SK-N-SH treated with all-trans-retinoic acid at 6 μM for 48 hours (cell line): ENCODE results near the gene C12orf42.

Experiments
- ATAC-seq: fragments of 200-7000 bp; cut with Tn5 transposase; 3 replicates; pipeline ENCODE4 v1.9.1; 2020; ENCODE audit warnings: mild to moderate bottlenecking, moderate library complexity
- ARNTL ChIP-seq: fragments of 450-650 bp; formaldehyde crosslinking; IDR thresholded peaks from 2 replicates; pipeline ENCODE4 v1.5.0; 2020; ENCODE audit warnings: low read depth, mild to moderate bottlenecking, moderate library complexity, borderline replicate concordance
- BACH2 ChIP-seq: fragments of 250-450 bp; sonication (Bioruptor Pico); IDR thresholded peaks from 2 replicates; pipeline ENCODE4 v1.9.0; 2021; ENCODE audit warnings: mild to moderate bottlenecking, borderline replicate concordance
- CSDC2 ChIP-seq: fragments of 250-450 bp; sonication (Bioruptor Pico); IDR thresholded peaks from 2 replicates; pipeline ENCODE4 v1.5.0; 2020; ENCODE audit warnings: mild to moderate bottlenecking, moderate library complexity
- ESRRG ChIP-seq: fragments of 250-450 bp; sonication (Bioruptor Pico); IDR thresholded peaks from 2 replicates; pipeline ENCODE4 v1.6.1; 2021; ENCODE audit warnings: mild to moderate bottlenecking
- GLIS3 ChIP-seq: fragments of 250-450 bp; sonication (Bioruptor Pico); IDR thresholded peaks from 2 replicates; pipeline ENCODE4 v1.5.0; 2020; ENCODE audit warnings: mild to moderate bottlenecking, moderate library complexity
- ISL1 ChIP-seq: fragments of 250-450 bp; sonication (Bioruptor Pico); IDR thresholded peaks from 2 replicates; pipeline ENCODE4 v2.1.2; 2022; ENCODE audit warnings: mild to moderate bottlenecking, moderate library complexity
- OSR1 ChIP-seq: fragments of 250-450 bp; sonication (Bioruptor Pico); IDR thresholded peaks from 2 replicates; pipeline ENCODE4 v1.8.0; 2022; ENCODE audit warnings: moderate library complexity, mild to moderate bottlenecking, inconsistent platforms
- PPARA ChIP-seq: fragments of 250-450 bp; sonication (Bioruptor Pico); IDR thresholded peaks from 2 replicates; pipeline ENCODE4 v1.5.0; 2020; ENCODE audit warnings: mild to moderate bottlenecking, borderline replicate concordance
- RARB ChIP-seq: fragments of 250-450 bp; sonication (Bioruptor Pico); IDR thresholded peaks from 2 replicates; pipeline ENCODE4 v1.8.0; 2021; ENCODE audit warnings: mild to moderate bottlenecking, moderate library complexity
- SNAI2 ChIP-seq: fragments of 250-450 bp; sonication (Bioruptor Pico); IDR thresholded peaks from 2 replicates; pipeline ENCODE4 v1.5.0; 2020; ENCODE audit warnings: mild to moderate bottlenecking, moderate library complexity
- TCF4 ChIP-seq: fragments of 250-450 bp; sonication (Bioruptor Pico); IDR thresholded peaks from 2 replicates; pipeline ENCODE4 v1.8.0; 2021; ENCODE audit warnings: mild to moderate bottlenecking, moderate library complexity, borderline replicate concordance
- TOX ChIP-seq: fragments of 250-450 bp; sonication (Bioruptor Pico); IDR thresholded peaks from 2 replicates; pipeline ENCODE4 v1.8.0; 2021; ENCODE audit warnings: mild to moderate bottlenecking, moderate library complexity, borderline replicate concordance
- ZC3H10 ChIP-seq: fragments of 250-450 bp; sonication (Bioruptor Pico); IDR thresholded peaks from 2 replicates; pipeline ENCODE4 v1.5.1; 2021; ENCODE audit warnings: mild to moderate bottlenecking, moderate library complexity
- ZFP3 ChIP-seq: fragments of 250-450 bp; sonication (Bioruptor Pico); IDR thresholded peaks from 2 replicates; pipeline ENCODE4 v1.5.0; 2020; ENCODE audit warnings: mild to moderate bottlenecking, moderate library complexity
- ZFP30 ChIP-seq: fragments of 450-650 bp; formaldehyde crosslinking; IDR thresholded peaks from 2 replicates; pipeline ENCODE4 v1.5.0; 2022; ENCODE audit warnings: mild to moderate bottlenecking, moderate library complexity
- ZNF565 ChIP-seq: fragments of 450-650 bp; formaldehyde crosslinking; conservative IDR thresholded peaks from 2 replicates; pipeline ENCODE4 v1.5.0; 2020; ENCODE audit warnings: low read depth, mild to moderate bottlenecking, moderate library complexity
- ZNF70 ChIP-seq: fragments of 450-650 bp; formaldehyde crosslinking; IDR thresholded peaks from 2 replicates; pipeline ENCODE4 v1.5.0; 2020; ENCODE audit warnings: mild to moderate bottlenecking, moderate library complexity
- TF ChIP-seq, protein P1 (sequence below): fragments of 250-450 bp; sonication (Bioruptor Pico); IDR thresholded peaks from 2 replicates; pipeline ENCODE4 v1.8.0; 2021; ENCODE audit warnings: low read depth, mild to moderate bottlenecking, moderate library complexity, borderline replicate concordance
- TF ChIP-seq, protein P2 (sequence below): fragments of 250-450 bp; sonication (Bioruptor Pico); IDR thresholded peaks from 2 replicates; pipeline ENCODE4 v1.5.1; 2020; ENCODE audit warnings: low read depth, mild to moderate bottlenecking, moderate library complexity
- TF ChIP-seq, protein P3 (sequence below): fragments of 250-450 bp; sonication (Bioruptor Pico); IDR thresholded peaks from 2 replicates; pipeline ENCODE4 v1.5.1; 2021; ENCODE audit warnings: mild to moderate bottlenecking, moderate library complexity
- TF ChIP-seq, protein P4 (sequence below): fragments of 250-450 bp; sonication (Bioruptor Pico); IDR thresholded peaks from 2 replicates; pipeline ENCODE4 v1.5.0; 2020; ENCODE audit warnings: mild to moderate bottlenecking, moderate library complexity

C12orf42 gene

DNA sequence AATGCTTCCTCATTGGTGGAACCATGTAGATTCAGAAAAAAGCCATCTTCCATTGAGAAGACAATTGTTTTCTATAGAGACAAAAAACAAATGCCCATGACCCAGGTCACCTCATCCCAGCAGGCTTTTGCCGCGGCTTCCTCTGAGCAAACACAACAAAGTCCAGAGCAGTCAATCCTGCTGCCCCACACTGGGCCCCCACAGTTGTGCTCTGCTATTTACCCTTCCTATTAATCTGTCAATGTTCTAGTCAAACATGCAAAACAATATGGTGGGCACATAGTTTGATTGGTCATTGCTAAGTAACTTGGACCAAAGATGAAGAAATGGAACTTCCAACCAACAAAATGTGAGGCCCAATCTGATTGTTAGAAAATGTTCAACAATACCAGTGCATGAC, 20.7 kb downstream of the C12orf42 start:
- TF ChIP-seq, protein P1, sequence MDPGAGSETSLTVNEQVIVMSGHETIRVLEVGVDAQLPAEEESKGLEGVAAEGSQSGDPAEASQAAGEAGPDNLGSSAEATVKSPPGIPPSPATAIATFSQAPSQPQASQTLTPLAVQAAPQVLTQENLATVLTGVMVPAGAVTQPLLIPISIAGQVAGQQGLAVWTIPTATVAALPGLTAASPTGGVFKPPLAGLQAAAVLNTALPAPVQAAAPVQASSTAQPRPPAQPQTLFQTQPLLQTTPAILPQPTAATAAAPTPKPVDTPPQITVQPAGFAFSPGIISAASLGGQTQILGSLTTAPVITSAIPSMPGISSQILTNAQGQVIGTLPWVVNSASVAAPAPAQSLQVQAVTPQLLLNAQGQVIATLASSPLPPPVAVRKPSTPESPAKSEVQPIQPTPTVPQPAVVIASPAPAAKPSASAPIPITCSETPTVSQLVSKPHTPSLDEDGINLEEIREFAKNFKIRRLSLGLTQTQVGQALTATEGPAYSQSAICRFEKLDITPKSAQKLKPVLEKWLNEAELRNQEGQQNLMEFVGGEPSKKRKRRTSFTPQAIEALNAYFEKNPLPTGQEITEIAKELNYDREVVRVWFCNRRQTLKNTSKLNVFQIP (CRISPR knock-in tag), result no peak
- TF ChIP-seq, protein P2, sequence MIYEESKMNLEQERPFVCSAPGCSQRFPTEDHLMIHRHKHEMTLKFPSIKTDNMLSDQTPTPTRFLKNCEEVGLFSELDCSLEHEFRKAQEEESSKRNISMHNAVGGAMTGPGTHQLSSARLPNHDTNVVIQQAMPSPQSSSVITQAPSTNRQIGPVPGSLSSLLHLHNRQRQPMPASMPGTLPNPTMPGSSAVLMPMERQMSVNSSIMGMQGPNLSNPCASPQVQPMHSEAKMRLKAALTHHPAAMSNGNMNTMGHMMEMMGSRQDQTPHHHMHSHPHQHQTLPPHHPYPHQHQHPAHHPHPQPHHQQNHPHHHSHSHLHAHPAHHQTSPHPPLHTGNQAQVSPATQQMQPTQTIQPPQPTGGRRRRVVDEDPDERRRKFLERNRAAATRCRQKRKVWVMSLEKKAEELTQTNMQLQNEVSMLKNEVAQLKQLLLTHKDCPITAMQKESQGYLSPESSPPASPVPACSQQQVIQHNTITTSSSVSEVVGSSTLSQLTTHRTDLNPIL (CRISPR knock-in tag), result no peak
- TF ChIP-seq, protein P3, sequence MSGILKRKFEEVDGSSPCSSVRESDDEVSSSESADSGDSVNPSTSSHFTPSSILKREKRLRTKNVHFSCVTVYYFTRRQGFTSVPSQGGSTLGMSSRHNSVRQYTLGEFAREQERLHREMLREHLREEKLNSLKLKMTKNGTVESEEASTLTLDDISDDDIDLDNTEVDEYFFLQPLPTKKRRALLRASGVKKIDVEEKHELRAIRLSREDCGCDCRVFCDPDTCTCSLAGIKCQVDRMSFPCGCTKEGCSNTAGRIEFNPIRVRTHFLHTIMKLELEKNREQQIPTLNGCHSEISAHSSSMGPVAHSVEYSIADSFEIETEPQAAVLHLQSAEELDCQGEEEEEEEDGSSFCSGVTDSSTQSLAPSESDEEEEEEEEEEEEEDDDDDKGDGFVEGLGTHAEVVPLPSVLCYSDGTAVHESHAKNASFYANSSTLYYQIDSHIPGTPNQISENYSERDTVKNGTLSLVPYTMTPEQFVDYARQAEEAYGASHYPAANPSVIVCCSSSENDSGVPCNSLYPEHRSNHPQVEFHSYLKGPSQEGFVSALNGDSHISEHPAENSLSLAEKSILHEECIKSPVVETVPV (CRISPR knock-in tag), result no peak
- no peak for TF ChIP-seq ZC3H10 (CRISPR knock-in tag)
- no peak for TF ChIP-seq CSDC2 (CRISPR knock-in tag)
- no peak for TF ChIP-seq RARB (CRISPR knock-in tag)
- TF ChIP-seq ARNTL (CRISPR knock-in tag), result no peak
- no peak for TF ChIP-seq SNAI2 (CRISPR knock-in tag)
- no peak for TF ChIP-seq PPARA (CRISPR knock-in tag)
- TF ChIP-seq ISL1 (CRISPR knock-in tag), result no peak
- no peak for TF ChIP-seq GLIS3 (CRISPR knock-in tag)
- TF ChIP-seq OSR1, result no peak
- no peak for TF ChIP-seq ESRRG (CRISPR knock-in tag)
- TF ChIP-seq ZNF70 (CRISPR knock-in tag), result no peak
- TF ChIP-seq ZNF565 (CRISPR knock-in tag), result no peak
- no peak for TF ChIP-seq ZFP30 (CRISPR knock-in tag)
- TF ChIP-seq ZFP3 (CRISPR knock-in tag), result no peak
- TF ChIP-seq, protein P4, sequence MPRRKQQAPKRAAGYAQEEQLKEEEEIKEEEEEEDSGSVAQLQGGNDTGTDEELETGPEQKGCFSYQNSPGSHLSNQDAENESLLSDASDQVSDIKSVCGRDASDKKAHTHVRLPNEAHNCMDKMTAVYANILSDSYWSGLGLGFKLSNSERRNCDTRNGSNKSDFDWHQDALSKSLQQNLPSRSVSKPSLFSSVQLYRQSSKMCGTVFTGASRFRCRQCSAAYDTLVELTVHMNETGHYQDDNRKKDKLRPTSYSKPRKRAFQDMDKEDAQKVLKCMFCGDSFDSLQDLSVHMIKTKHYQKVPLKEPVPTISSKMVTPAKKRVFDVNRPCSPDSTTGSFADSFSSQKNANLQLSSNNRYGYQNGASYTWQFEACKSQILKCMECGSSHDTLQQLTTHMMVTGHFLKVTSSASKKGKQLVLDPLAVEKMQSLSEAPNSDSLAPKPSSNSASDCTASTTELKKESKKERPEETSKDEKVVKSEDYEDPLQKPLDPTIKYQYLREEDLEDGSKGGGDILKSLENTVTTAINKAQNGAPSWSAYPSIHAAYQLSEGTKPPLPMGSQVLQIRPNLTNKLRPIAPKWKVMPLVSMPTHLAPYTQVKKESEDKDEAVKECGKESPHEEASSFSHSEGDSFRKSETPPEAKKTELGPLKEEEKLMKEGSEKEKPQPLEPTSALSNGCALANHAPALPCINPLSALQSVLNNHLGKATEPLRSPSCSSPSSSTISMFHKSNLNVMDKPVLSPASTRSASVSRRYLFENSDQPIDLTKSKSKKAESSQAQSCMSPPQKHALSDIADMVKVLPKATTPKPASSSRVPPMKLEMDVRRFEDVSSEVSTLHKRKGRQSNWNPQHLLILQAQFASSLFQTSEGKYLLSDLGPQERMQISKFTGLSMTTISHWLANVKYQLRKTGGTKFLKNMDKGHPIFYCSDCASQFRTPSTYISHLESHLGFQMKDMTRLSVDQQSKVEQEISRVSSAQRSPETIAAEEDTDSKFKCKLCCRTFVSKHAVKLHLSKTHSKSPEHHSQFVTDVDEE (CRISPR knock-in tag), result no peak
- no peak for TF ChIP-seq TCF4

DNA sequence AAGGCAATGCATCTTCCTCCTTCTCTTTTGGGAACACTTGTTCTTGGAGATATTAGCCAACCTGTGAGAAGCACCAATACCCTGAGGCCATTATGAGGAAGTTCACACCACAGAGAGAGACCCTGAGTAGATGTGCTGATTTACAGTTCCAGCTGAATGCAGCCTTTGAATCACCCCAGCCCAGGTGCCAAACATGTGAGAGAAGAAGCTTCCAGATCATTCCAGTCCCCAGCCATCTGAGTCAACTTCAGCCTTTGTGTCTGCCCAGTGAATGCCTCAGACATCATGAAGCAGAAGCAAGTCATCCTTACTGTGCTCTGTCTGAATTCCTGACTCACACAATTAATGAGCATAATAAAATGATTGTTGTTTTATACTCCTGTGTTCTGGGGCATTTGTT, 25.1 kb downstream of the C12orf42 start:
- no peak for ATAC-seq
- TF ChIP-seq ARNTL (CRISPR knock-in tag) (no peak), ISL1 (CRISPR knock-in tag) (no peak), ZC3H10 (CRISPR knock-in tag) (no peak), TOX (CRISPR knock-in tag) (no peak), BACH2 (no peak), ZNF70 (CRISPR knock-in tag) (no peak), CSDC2 (CRISPR knock-in tag) (no peak)
- TF ChIP-seq, protein P4 (CRISPR knock-in tag), result no peak
- TF ChIP-seq, protein P3 (CRISPR knock-in tag), result no peak

More for the DNA sequence above, 20.7 kb downstream of the C12orf42 start:
- no peak for ATAC-seq
